AG10803 (cell line): ENCODE measurements around the gene U2AF1.
"Not testable (repeated sequence)": the region's sequence is repeated elsewhere in the genome, so short reads cannot be mapped to it uniquely, and the experiment has no call there.

Experiments
- DNase-seq: peaks from one replicate; pipeline ENCODE4 v3.0.0; 2010; ENCODE audit warnings: low read depth
- H3K4me3 ChIP-seq: 2 replicates; pipeline ENCODE4 v1.5.1; 2011; ENCODE audit warnings: mild to moderate bottlenecking, low read length, control low read depth

U2AF1 gene

DNA sequence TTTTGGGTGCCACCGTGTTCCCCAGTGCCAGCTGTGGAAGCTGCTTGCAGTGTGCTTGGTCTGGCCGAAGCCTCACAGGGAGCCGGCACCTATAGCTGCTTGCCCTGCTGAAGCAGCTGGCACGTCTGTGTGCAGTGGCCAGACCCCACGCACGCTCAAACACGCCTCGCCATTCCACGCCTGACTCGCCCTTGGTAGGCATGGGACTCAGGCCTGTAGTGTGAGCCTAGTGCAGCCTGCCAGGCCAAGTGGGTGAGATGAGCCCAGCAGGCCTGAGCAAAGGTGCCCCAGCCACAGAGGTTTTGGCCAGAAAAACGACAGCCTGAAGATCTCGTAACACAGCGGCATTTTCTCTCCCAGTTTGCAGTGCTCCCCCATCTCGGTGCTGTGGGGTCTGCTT is 64.1 kb downstream of the U2AF1 start:
- DNase-seq, H3K4me3 ChIP-seq: not testable (repeated sequence)
